ENCODE measurements around the gene ZFHX3. TPM values are rescaled to one million over a fixed set of nuclear protein-coding genes. Genes with fewer than 3 reads are reported as not detected.

ZFHX3 gene
- total RNA-seq, 1 donor from 2014 or later, result 6.7 TPM

GRCh38 chr16:72950669-72951068, 97.3 kb downstream of the ZFHX3 start:
- no peak for DNase-seq

DNA sequence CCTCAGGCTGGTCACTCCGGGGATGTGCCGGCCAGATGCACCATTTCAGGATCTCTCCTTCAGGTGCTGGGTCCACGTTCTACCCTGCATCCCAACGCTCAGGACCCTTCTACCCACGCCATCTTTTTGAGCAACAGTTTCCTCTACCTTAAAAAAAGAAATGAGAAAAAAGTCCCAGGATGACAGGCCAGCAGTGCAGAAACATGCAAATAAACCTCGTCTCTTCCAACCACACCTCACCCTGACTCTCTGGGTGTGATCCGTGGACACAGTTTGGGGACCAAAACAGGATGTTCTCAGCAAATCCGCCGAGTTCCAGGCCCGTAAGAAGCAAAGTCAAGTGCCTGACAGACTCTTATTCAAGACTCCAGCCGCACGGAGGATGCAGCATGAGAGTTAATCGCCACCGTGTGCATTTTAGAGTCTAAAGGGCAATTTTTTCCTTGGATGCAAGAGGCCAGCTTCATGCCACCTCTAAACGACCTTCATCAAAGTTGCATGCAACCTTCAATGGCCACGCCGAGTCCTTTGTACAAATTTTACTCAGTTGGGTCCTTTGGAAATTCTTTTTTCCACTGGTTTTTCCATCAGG, 99.6 kb downstream of the ZFHX3 start:
- DNase-seq, result no peak

DNA sequence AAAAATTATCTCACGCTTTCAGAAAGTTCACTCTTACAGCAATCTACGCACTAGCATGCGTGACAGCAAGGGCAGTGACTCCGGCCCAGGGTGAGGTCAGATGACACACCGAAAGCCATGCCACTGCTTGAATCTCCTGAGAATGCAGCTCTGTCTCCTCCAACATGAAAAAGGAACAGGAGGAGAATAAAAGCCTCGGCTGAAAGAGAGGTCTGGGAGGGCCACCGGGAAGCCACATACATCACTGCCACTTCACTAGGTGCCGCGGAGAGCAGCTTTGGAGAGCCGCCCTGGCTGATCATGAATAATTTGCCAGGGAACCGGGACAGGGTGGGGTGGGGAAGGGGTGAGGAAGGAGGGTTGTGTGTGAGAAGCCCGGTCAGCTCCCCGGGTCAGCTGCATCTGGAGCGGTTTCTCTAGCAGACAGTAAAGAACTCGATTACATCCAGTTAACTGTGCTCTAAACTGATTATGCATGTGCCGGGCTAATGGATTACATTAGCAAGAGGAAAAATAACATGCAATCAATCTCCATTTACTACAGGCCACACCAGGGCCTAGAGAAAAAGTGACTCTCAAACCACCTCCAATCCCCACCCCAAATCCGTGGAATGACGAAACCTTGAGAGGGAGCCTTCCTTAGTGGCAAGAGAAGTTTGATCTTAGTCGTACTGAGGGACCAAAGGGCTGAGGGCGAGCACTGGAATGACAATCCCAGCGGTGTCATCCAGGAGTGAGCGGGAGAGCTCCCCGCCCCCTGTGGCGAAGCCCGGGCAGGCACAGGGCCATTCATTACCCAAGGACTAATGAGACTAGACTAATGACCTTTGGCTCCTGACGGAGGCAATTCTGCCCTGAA, 100.3 kb downstream of the ZFHX3 start:
- no peak for DNase-seq

GRCh38 chr16:72946474-72947194, 101.3 kb downstream of the ZFHX3 start:
- no peak for DNase-seq

DNA sequence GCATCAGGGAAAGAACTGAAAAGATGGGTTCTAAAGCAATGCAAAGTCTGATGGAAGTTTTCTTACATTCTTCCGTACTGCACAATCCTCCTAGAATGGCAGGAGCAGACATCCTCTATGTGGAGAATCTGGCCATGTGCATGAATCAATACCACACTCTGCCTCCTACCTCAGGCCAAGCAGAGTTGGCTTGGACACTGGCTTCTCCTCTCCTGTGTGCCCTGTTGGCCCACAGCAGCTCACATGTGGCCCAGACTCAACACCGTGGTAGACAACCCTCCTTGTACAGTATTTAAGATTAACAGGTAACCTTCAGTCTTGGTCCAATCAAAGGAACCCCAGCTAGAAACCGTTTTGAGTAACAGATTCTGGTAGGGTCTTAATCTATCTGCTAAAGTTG, 101.9 kb downstream of the ZFHX3 start:
- no peak for DNase-seq

- no peak for DNase-seq
Observed at GRCh38 chr16:72945611-72946010, 102.3 kb downstream of the ZFHX3 start.

GRCh38 chr16:72944757-72945485, 103.0 kb downstream of the ZFHX3 start:
- no peak for DNase-seq

GRCh38 chr16:72942021-72942420, 105.9 kb downstream of the ZFHX3 start:
- no peak for DNase-seq

DNA sequence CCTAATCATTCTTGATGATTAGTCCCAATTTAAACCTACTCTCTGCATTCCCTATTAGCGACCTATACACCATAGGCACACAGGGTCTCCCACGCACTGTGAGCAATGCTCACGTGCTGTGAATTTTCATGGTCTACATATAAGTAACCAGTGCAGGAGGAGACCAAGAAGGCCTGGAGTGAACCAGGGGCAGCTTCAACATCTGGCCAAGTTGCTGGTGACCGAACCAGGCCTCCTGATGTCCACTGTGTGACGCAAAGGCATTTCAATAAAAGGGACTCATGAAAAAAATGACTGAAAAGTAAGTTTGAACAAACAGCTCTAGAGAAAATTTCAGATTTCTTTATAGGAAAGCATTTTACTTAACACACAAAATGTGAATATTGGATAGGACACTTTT, 107.0 kb downstream of the ZFHX3 start:
- no peak for DNase-seq

DNA sequence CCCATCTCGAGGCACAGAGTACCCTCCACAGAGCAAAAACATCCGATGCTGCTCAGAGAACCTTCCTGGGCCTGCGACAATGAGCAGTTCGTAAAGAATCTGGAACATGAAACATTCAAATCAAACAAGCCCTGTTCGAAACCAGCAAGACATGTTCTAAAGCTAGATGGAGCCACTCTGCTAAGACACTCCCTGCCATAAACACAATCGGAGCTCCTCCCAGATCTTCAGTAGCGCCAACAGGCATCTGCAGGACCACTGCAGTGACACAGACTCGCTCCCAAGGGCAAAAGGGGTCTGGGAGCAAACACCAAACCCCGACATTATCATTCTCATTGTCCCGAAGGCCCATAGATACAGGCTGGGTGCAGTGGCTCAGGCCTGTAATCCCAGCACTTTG, 108.7 kb downstream of the ZFHX3 start:
- DNase-seq, result peak; percentile 28

DNA sequence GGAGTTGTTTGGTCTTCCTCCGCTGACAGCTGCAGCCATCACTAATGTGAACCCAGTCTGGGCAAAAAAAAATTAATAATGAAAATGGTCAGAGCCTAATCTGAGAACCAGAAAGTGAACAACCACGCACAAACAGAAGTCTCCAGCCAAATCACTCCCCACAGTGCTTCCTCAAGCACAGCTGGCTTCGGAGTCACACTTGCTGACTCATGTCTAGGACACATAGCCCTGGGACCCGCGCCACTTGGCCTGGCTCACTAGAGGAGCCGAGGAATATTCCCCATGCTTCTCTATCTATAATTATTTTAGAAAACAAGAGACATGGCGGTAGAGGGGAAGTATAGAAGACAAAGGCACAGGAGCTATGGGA, 109.1 kb downstream of the ZFHX3 start:
- peak; percentile 56 for DNase-seq

DNA sequence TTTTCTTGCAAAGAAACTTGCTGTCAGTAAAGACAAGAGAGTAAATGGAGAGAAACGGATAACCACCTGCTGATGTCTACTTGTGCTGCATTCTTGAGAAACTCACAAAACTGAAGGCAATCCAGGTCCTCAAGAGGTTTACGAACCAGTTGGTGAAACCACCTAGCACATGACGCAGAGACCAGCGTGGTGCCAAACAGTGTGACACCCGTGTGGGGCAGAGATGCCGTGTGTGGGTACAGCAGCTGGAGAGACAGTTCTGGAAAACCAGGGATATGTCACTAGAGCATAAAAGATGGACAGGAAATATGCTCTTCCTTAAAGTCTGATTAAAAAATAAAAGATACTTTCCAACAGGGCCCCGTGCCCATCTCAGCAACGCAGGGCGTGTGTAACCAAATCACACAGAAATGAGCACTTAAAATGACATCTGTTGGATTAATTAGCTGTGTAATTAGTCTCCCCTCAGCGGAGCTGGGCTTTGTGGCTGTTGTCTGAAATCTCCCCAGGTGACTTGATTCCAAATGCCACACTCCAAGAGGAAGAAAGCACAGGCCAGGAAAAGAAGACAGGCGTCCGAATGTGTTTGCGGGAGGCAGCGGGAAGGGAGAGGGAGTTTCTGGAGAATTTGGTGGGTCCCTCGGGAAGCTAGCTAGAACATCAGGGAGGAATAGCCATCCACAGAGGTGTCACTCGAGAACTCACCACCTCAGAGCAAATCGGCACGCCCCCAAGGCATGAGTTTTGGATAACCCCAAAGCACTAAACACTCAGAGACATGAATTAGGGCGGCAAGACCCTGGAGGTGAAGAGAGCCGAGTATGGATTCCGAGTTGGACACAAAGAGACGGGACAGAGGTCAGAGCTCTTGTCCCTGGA, 109.8 kb downstream of the ZFHX3 start:
- no peak for DNase-seq

DNA sequence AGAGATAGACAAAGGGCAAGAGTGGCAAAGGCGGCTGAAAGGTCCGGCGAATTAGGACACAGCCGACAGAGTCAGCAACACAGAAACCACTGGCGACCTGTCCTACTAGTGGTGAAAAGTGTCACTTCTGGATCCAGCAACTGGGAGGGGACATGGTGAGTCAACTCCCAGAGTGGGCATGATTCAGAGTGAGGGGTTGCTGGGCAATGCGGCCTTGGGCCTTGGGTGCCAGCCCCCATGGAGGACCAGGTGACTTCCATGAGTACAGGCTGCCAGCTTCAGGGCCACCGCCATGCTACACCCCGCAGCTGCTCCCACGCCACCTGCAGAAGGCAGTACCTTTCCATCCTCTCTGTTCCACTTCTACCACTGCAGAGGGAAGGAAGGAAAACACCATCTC, 110.6 kb downstream of the ZFHX3 start:
- no peak for DNase-seq

GRCh38 chr16:72936408-72936807, 111.5 kb downstream of the ZFHX3 start:
- no peak for DNase-seq

GRCh38 chr16:72935896-72936295, 112.0 kb downstream of the ZFHX3 start:
- DNase-seq, result no peak

- DNase-seq, result no peak
Observed at GRCh38 chr16:72934636-72935403, 113.1 kb downstream of the ZFHX3 start.

DNA sequence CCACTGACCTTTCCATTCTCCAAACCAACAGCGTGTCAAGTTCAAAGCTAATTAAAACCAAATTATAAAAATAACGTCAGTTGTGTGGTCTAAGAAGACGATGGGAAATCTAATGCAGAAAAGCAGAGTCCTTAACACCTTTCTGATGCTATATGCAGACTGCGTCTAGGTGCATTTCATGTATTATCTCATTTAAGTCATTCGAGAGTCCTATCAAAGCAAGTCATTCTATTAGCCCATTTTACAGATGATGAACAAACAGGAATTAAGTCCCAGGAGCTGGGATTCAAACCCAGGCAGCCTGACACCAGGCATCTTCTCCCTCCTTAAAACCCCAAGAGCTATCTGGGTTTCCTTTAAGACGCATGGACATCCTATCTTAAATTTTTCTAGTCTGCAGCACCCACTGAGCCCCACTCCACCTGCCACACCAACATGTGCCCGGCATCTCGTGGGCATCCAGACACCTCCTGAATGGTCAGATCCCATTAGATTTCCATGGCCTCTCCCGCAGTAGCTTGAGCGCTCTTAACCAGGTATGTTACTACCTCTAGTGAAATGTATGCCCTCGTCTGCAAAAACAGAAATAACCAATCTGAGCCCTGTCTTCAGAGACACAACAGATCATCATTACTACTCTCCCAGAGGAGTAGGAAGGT, 115.1 kb downstream of the ZFHX3 start:
- no peak for DNase-seq

GRCh38 chr16:72932050-72932449, 115.9 kb downstream of the ZFHX3 start:
- no peak for DNase-seq

- no peak for DNase-seq
Observed at GRCh38 chr16:72930396-72930795, 117.5 kb downstream of the ZFHX3 start.
